NCI-H1417 treated with DMSO at 0.1 percent for 48 hours (cell line): ENCODE results near the gene NRARP.

Experiments used
- DNase-seq: peaks from one replicate; lab custom pipeline; 2025; lab: John Stamatoyannopoulos, UW

The NRARP gene

DNA sequence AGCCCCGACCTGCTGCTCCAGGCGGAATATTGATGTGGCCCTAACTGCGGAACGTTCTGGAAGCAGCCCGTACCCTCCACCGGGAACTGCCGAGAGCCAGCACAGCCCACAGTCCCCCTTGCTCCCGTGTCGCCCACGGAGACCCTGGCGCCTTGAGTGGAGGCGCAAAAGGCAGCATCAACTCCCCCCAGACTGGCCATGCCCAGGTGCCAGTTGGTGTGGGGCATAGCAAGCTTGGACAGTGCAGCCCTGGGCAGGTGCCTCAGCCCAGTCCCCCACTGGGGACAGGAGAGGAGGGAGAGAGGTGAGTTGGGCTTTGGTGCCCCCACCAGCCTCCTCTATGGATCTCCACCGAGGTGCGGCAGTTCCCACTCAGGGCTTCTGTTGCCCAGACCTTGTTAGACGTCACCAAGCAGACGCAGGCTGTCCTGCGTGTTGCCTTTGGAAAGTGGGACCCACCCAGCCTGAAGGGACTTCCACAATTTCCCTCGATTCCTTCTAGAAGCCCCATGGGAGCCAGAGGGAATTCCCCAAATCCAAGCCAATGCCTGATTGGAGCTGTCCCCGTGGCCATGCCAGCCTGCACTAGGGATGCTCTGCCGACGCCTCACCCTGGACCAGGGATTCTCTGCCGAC lies 19.8 kb upstream of the NRARP start:
- DNase-seq, result no peak

DNA sequence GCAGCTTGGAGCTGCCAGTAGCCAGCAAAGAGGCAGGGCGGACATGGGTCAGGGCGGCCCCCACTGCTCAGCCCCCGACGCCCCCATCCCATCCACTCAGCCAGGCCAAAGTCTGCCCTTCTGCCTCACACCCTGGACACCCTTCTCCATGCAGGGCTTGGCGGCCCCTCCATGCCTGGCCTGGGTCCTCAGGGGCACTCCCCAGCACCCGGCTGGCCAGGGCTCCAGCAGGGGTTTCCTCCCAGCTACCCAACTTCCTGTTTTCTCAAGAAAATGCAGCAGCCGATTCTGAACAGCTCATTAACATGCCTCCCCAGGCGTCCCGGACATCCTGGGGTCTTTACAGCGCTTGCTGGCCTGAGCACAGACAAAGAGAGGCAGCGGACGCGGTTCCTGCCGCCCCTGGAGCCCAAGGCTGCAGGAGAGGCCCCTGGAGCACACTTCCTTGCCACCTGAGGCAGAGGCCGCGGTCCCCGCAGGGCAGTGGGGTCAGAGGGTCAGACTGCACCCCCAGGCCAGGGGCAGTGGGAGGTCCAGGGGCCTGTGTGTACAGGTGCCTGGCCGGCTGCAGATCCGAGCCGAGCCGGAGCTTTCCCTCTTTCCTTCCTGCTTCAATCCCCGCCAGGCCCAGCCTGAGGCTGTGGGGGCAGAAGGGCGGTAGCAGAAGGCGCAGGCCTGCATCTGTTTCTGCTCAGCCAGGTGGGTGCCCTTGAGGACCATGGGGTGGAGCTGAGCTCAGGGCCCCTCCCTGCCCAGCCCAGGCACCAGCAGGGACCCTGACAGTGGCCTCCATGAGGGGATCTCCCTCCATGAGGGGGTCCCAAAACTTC lies 18.7 kb upstream of the NRARP start:
- DNase-seq, result no peak

DNA sequence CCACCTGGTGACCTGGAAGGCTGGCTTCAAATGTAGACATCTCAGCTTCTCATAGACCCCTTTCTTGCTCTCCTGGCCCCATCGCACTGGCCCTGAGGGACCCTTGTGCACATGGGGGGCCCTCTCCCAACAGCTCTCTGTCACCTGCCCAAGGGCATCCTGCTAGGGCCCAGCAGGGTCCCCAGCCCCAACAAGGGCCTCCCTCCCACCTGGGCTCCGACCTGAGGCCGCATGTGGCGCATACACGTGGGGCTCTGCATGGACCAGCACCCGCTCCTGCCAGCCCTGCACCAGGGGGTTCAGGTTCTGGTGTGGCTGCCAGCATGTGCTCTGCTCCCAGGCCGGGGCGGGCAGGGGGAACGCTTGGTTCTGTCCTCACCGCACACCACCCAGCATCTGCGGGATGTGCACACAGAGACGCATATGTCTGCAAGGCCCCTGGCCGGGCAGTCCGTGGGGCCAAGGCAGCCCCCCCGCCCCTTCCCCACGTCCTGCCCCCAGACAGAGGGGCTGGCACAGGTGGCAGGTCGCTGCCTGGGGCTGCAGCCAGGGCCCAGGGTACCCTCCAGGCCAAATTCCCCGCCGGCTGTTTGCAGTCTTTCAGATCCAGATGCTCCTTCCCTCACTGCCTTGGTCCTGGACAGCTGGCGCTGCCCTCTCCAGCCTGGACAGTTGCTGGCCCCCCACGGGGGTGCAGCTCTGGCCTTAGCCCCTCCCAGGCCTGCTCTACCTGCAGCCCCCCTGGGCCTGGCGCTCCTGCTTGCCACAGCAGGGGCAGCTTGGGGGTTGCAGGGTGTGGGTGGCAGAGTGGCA lies 17.9 kb upstream of the NRARP start:
- DNase-seq, result no peak

DNA sequence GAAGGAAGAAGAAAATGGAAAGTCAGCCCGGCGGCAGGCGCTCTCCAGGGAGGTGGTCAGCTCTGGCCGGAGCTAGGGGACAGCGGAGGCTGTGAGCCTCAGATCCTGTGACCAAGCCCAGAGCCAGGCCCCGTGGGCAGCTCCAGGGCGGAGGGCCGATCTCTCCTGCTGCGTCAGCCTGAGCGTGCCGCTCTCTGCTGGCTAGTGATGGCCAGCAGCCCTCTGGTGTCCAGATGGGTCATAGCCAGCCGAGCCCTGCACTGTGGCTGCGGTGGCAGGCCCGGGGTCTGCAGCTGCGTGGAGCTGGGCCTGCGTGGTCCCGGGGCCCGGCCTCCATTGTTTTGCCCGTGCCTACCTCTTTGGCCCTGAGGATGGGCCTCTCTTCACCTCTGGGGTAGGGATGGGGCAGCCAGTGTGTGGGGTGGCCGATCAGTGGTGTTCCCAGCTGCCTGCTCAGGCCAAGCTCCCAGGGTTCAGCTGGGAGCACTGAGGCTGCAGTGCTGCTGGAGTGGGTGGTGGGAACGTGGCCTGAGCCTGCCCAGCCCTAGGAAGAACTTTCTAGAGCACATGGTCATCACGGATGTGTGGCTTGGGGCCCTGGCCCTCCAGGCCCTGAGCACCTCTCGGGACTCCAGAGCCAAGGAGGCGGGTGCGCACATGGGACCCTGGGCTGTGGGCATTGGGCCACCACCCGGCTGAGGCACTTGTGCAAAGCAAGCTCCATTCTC lies 17.1 kb upstream of the NRARP start:
- DNase-seq, result no peak

DNA sequence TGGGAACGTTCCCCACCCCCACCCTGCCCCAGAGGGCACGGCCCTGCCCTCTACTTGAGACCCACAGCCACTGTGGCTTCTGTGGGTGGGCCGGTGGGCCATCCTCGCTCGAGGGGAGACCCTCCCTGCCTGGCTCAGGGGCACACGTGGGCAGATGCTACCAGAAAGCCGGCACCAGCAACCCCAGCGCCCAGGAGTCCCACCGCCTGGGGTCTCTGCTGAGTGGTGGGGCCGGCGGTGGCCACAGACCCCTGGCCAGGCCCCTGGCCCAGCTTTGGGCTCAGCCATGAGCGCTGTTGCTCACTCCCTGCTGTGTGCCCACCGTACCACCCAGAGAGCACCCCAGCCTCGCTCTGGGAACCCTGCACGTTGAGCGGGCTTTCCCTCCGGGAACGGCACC lies 16.5 kb upstream of the NRARP start:
- DNase-seq, result no peak

- DNase-seq, result no peak
Observed at GRCh38 chr9:137317718-137318511, 15.8 kb upstream of the NRARP start.

DNA sequence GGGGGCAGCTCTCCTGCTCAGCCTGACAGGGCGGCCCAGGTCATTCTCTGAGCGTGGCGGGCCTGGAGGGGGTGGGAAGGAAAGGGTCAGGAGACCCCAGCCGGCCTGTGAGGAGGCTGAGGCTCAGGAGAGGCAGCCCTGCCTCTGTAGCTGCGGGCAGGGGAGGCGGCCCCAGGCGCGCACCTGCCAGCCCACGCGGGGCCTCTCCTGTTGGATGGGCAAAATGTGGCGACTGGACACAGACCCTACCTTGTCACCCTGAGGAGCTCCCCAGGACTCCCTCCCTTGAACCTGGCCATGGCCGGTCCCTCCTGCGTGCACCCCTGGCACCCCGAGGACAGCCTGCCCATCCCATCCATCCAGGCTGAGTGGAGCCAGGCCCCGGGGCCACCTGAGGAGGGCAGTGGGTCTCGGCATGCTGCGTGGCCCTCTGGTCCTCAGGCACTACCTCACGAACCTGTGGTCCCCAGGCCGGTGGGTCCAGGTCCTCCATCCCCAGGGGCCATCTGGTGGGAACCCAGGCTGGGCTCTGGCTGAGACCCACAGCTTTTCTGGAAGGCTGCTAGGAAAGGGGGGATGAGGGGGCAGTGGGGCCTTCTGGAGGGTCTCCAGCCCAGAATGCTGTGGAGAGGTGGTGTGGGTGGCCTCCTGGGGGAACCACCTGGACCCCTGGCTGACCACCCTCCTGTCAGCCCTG lies 15.1 kb upstream of the NRARP start:
- DNase-seq, result no peak

DNA sequence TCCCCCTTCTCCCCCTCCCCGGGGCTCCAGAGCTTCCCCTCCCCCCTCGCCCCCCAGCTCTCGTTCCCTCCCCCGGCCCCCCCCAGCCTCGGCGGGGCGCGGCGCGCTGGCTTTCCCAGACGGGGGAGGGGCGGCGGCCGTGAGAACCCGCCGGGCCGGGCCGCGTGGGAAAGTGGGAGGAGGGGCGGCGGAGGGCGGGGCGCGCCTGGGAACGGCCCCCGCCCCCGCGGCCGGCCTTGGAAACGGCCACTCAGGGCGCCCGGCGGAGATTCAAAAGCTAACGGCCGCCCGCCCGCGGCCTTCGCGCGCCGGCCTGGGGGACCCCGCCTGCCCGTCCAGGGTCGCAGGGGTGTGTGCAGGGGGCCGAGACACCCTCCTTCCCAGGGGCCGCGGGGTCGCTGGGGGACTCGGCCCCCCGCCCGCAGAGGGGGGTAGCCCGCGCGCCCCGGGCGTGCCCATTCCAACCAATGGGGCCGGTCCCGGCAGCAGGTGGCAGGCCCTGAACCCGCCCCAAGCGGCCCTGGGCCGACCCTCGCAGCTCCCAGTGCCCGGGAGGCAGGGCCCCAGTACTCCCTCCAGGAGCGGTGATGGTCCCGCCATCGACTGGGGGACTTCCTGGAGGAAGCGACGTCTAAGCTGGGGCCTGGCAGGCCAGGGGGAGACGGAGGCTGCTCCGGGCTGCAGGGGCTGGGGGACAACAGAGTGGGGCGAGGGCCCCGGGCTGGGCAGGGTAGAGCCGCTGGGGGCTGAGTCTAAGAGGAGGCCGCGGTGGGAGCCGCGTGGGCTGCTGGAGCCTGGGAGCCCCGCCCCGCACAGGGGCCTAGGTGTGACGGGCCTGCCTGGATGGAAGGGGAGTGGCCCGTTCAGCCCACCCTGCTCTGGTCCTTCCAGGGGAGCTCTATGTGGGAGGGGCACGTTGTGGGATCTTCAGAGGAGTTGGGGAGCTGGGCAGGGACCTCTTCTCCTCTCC lies 14.2 kb upstream of the NRARP start:
- DNase-seq, result no peak

GRCh38 chr9:137315581-137316011 lies 13.5 kb upstream of the NRARP start:
- DNase-seq, result no peak

DNA sequence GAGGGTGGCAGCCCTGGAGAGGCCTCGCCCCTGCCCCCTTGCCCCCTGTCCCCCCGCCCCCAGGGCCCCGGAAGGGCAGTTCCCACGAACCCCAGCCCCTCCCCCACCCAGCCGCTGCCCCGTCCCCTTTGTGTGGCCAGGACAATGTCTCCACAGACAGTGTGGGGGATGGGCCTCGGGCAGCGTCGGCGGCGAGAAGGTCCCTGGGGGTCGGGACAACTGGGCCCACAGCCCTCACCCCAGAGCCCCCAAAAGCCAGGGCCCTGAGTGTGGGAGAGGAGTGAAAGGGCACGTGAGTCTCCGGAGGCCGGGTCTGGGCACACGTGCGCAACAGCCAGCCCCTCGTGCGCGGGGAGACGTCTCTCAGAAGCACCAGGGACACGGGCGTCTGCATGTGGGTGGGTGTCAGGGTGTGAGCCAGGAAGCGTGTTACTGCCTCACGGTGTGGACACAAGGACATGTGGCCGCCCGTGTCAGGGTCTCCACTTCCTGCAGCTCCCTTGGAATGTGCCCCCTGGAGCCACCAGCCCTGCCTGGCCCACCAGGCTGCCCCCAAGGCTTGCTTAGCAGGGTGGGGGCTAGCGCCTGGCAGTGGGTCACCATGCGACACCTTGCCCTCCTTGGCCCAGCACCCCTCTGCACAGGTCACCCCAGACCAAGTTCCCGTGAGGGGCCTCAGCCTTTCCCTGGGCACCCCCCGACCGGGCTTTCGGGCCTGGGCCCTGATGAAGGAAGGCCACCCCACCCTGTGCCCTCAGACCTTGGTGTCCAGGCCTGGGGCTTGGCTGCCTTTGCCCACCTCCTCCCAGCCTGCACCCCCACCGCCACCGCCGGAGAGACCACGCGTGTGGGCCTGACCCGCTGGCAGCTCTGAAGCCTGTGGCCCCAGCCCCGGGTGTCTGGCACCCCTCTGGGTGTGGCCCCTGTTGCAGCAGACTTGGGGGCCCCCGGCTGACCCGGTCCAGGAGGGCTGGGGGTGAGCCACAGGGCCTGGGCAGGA lies 12.8 kb upstream of the NRARP start:
- no peak for DNase-seq

DNA sequence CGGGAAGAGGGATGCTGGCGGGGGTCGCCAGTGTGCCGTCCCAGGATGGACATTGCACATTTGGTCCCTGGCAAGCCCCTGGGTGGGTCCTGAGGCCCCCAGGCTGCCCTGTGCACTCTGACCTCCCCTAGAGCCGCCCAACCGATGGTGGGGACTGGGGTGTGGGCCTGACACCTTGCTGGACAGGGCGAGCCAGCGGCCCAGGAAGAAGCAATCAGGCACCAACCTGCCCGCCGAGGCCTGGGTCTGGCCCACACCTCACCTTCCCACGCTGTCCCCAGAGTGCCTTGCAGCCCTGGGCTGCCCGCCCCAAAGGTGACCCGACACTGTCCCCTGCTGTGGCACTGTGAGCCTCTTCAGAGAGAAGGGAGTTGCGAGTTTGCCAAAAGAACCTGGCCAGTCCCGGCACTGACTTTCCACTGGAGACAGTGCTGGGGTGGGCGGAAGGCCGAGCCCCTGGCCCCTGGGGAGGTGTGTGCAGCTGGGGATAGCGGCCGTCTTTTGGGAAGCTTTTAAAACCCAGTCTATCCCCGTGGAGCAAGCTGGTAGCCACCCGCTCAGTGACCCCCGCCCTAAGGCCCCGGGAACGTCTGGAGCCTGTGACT lies 12.0 kb upstream of the NRARP start:
- DNase-seq, result no peak

- DNase-seq, result no peak
Observed at GRCh38 chr9:137313326-137313936, 11.4 kb upstream of the NRARP start.

- no peak for DNase-seq
Observed at GRCh38 chr9:137312852-137313325, 10.8 kb upstream of the NRARP start.

GRCh38 chr9:137311986-137312851 lies 10.1 kb upstream of the NRARP start:
- no peak for DNase-seq

DNA sequence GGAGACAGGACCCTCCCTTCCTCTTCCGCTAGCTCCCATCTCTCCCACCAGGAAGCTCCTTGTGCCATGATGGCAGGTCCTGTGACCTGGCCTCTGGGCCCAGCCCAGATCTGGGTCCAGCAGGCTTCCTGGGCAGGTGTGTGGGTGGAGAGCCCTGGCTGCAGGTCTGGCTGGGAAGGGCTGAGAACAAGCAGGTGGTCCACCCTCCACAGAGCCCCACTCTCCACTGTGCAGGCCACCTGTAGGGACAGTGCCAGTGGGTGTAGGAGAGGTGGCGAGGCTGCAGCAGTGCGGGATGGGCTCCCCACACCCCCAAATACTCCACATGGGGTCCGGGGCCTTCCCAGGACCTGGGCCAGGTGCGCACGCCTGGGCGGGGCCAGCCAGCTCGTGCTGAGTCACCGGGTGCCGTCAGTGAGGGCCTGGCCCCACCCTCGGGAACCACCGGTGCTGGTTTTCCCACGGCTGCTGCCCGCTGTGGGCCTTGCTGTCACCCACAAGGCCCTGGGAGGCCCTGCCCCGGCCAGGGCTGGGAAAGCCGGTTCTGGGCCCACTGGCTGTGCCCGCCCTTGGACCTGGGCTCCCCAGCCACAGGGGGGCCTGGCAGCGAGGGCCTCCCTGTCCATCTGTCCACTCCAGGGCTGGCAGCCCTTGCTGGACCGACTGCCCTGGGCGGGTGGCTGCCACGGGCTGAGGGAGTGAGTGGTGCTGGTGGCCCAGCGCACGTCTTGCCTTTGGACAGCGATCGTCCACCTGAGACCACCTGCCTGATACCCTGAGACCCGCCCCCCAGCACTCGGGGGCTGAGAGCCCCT lies 9.3 kb upstream of the NRARP start:
- no peak for DNase-seq
